ENCODE data around the gene SIRT1.

- no peak for TF ChIP-seq REST (IDR thresholded peaks at IDR 0.05; ENCODE audit: low read depth, low read length)
- no peak for TF ChIP-seq CTCF (IDR thresholded peaks at IDR 0.05 in 2 of 3, conservative IDR thresholded peaks at IDR 0.05 in 1 of 3; ENCODE audit: control insufficient read depth in 2 of 3, extremely low read depth in 1 of 3, insufficient read depth in 1 of 3, low read depth in 3 of 3, low read length in 3 of 3)
- TF ChIP-seq CREB1 (IDR thresholded peaks at IDR 0.05; ENCODE audit: low read depth): no peak
- TF ChIP-seq CUX1 (IDR thresholded peaks at IDR 0.05; ENCODE audit: insufficient replicate concordance, low read depth, low read length): no peak
- TF ChIP-seq ZSCAN29 (IDR thresholded peaks at IDR 0.05): no peak
- TF ChIP-seq RFX5 (IDR thresholded peaks at IDR 0.05; ENCODE audit: low read depth, low read length): no peak
- TF ChIP-seq POU2F2 (IDR thresholded peaks at IDR 0.05; ENCODE audit: borderline replicate concordance, low read depth, low read length): no peak
- no peak for TF ChIP-seq CEBPB (IDR thresholded peaks at IDR 0.05; ENCODE audit: borderline replicate concordance in 1 of 2, low read depth in 2 of 2, low read length in 2 of 2)
- TF ChIP-seq YY1 (IDR thresholded peaks at IDR 0.05; ENCODE audit: low read depth, low read length): no peak
- TF ChIP-seq E2F8 (IDR thresholded peaks at IDR 0.05; ENCODE audit: low read depth, partially characterized antibody): no peak
- no peak for TF ChIP-seq CBX3 (IDR thresholded peaks at IDR 0.05; ENCODE audit: borderline replicate concordance, low read depth)
- TF ChIP-seq SRF (IDR thresholded peaks at IDR 0.05; ENCODE audit: low read depth in 2 of 2, low read length in 2 of 2): no peak
Observed at GRCh38 chr10:67914777-67915340, 30.4 kb downstream of the SIRT1 start.
